A172 (cell line): ENCODE data around the gene CXCR4. TPM values are rescaled to one million over a fixed set of nuclear protein-coding genes. Genes with fewer than 3 reads are reported as not detected.

ENCODE experiments used
- DNase-seq: peaks from one replicate; pipeline ENCODE4 v3.0.0-alpha.2; 2015; ENCODE audit warnings: low spot score
- total RNA-seq: library from RNA; depleted of rRNA; stranded (reverse); fragments of >200 nt; shearing (Covaris generic); gene quantifications from 2 replicates; pipeline ENCODE4 v1.2.3, GENCODE V29; 2014; rRNA removed

The CXCR4 gene
- 2.8 and 4.3 TPM in 2 replicates for total RNA-seq

DNA sequence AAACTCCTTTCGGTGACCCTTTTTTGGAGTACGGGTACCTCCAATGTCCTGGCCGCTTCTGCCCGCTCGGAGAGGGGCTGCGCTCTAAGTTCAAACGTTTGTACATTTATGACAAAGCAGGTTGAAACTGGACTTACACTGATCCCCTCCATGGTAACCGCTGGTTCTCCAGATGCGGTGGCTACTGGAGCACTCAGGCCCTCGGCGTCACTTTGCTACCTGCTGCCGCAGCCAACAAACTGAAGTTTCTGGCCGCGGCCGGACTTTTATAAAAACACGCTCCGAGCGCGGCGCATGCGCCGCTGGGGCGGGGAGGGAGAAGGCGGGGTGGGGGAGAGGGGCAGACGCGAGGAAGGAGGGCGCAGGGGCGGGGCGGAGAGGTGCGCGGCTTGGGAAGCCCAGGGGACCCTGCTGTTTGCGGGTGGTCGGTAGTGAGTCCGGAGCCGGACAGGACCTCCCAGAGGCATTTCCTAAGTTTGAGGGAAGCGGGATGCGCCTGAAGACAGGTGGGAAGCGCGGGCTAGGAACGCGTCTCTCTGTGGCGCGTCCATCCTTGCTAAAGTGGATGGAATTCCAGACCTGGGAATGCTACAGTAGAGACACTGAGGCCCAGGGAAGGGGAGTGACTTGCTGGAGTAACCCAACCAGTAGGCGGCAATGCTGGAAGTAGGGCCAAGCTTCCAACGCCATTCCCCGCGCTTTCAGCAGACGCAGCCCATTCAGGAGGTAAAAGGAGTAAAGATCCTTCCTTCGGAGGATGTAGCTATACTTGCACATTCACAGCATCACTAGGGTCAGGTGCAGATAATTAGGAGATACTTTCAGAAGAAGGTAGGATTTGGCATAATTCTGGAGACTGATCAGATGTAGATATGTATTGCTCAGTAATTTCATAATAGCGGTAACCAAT lies at the start of gene CXCR4:
Gene CXCR4 (minus strand): TSS at position 241 of the 910 bp plus-strand sequence. CDS start 89 bp downstream, at position 152.
- DNase-seq, result peak; percentile 23

DNA sequence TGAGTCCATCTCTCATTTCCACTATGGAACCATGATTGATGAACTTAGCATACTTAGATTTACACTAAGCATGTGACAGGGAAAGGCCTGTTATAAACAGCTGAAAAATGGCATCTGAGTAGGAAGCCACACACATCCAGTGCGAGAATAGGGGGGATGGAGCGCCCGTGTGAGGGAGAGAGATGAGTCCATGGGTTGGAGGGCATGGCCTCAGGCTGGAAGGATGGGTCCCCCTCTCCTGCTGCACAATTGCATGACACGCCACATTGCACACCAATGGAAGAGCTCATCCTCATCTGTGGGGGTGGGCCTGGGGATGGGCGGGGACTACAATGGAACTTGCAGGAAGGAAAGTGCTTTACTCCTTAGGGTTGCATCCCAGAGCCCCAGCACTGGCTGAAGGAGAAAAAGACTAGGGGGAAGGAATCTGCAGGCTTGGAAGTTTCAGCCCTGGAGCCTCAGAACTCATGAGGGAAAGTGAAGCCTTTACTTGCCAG lies 46.4 kb upstream of the CXCR4 start:
- DNase-seq, result no peak

DNA sequence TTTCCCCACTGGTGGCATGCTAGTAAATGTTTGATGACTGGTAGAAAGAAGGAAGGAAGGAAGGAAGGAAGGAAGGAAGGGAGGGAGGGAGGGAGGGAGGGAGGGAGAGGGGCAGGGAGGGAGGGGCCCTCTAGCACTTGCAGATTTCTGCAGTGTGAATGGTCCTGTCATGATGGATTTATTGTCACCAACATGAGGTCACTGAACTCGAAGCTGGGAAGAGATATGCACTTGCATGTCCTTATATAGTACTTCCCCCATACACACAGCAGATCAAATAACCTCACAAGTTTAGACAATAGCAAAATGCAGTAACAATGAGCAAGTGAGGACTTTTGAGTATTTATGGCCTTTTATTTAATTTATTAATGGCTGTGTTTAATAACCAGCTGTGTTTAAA lies 44.5 kb upstream of the CXCR4 start:
- no peak for DNase-seq

DNA sequence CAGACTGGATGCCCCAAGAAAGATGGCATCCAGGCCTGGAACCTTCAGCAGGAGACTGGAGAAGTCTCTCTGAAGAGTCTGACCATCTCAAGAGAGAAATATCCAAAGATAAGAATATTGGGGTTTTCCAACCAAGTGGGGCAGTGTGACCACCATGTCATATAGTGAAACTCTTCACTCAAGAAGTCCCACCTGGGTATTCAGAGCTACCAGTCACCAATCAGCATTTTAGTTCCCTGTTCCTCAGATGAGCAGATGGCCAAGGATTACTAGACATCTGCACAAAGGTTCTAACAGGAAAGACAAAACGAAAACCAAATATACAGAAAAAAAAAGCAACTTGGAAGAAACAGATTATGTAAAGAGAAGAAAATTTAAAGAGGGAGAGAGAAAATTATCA lies 38.5 kb upstream of the CXCR4 start:
- no peak for DNase-seq

DNA sequence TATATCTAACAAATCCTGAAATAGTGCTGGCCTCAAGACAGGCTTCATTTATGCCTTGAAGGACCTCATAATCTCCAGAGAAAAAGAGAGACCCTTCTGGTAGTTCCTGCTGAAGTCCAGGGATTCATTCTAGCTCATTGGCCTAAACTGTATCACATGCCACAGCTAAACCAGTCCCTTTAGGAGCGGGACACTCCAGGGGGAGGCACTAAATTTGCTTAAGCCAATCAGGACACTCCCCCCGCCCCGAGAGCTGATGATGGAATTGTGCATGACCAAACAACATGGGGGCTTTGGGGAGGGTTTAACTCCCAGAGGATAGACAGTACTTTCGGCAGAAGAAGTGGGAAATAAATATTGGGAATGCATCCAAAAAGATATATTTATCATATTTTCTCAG lies 36.4 kb upstream of the CXCR4 start:
- no peak for DNase-seq

DNA sequence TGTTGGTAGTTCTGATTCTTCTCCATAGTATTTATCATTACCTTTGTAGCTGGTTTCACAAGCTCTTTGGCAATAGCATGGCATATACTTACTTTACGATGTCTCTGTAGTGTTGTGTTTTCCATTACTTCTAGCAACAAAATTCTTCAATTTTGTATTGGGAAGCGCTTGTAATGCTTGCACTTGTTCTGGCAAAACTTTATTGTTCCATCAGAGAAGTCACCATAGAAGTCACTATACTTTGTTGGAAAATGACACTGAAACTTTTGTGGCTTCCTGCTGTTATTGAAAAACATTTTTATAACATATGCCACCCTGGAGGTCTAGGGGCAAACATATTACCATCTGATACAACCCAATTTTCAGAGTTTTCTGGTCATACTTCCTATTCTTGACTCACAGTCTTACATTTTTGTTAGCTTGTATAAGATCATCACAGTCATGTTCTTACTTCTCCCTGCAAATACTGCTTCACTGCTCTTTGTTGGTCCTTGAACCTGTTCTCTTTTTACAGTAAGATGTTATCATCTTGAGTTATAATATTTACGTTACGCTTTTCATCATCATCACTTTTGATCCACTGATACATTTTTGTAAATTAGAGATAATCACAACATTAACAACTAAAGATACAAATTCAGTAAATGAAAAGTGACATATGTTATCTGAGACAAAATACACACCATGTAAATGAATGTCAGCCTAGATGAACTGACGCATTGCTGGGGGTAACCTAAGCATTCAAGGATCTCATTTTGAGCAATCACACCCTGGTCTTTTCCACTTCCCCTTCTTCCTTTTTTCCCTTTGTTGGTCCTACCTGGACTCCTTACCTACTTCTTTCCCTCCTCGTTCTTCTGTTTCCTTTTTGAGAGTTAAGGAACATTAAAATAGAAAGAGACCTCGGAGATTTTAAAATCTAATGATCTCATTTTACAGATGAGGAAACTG lies 33.3 kb upstream of the CXCR4 start:
- no peak for DNase-seq

DNA sequence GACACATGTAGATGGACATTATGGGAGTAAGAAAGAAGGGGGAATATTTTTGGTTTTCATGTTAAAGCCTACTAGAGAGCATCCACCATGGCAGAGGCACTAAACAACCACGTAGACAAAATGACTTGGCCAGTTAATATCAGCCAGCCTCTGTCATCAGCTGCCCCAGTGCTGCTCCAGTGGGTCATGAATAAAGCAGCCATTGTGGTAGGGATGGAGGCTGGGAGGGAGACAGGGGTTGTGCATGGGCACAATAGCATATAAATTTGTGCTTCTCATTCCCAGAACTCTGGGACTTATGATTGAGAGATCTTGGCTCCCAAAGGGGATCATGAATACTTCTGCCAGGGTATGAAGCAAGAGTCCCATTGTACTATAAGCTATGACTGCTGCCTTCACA lies 31.1 kb upstream of the CXCR4 start:
- DNase-seq, result no peak

DNA sequence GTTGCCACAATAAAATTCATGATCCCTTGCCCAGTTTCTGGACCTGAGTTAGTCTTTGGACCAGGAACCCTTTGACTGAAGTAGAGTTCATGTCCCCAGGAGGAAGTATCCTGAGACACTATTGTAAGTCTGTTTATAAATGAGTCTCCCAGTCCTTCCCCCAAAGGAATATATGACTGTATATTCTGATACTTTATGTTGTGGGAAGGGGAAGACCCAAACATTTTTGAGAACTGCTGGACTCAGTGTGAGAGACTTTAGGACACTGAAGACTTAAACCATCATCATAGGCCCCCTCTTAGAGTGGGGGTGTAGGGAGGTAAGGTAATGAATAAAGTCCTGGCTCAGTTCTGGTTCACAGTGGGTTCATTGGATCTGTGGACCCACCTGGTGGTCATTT lies 28.6 kb upstream of the CXCR4 start:
- DNase-seq, result no peak

DNA sequence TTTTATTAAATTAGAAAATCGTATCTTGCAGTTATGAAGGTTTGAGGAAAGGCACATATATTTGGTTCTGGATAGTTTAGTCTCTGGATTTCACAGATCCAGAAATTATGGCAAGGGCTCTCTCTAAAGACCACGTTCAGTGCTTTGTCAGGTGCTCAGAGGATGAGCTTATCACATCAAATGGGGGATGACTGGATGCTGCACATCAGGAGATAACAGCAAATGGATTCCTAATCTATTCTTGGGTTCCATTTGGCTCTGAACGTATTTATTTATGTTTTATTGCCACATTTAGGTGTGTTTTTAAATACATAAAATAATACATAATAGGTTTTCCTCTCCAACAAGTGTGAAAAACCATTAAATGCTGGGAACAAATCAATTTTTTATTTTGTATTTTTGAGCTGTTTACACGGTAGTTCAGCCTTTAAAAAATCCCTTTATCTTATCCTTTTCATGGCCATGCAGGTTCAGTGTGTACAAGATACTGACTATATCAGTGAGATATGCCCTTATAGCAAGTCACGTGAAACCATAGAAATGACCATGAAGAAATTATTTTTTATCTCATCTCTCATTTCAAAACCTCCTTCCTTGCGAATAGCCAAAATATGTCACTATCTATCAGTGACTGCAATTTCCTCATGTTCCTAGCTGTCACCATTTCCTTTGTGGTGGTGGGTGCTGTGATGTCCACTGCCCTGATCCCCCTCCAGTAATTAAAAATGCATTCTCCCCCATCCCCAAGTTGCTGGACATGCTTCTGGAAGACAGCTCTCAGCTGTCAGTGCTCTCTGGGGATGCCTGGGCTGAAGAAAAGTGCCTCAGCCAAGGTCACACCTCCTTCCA lies 25.9 kb upstream of the CXCR4 start:
- no peak for DNase-seq

DNA sequence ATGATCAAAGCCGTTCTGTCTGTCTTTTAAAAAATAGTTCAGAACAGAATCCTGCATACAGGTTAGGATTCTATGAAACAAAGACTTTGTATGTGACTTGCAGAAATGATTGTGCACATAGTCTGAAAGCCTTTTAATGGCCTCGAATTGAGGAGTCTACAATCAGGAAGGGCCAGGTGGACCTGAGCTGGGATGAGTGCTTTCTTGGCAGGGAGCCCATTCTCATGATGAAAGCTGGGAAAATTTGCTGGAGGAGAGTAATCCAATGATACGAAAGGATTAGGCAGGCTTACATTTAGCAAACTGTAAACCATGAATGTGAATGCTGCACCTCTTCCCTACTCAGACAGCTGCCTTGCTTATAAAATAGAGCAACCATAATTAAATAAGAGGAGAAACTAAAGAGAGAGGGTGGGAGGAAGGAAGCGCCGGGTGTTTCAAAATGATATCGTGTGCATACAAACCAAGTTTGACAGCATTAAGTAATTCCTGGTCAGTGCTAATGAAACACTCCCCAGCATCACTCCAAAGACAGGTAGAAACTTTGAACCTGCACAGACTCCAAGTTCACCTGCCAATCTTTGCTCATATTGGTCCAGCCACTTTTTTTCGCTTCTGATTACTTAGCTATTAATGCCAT lies 23.7 kb upstream of the CXCR4 start:
- no peak for DNase-seq

DNA sequence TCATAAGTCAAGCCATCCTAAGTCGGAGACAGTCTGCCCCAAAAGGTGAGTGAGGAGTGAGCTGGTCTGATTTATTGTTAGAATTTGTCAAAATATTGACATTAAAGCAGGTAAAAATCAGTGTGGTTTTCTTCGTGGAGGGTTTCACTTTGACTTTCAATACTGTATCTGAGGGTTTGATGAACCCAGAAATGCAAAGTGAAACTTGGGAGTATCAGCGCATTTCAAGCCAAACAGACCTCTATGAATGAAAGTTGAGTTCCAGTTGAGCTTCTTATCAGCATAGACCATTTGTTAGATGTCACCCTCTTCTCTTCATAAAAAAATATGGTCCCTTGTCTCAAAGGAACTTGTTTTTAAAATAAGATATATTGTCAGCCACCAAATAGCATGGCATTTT lies 21.7 kb upstream of the CXCR4 start:
- DNase-seq, result no peak

DNA sequence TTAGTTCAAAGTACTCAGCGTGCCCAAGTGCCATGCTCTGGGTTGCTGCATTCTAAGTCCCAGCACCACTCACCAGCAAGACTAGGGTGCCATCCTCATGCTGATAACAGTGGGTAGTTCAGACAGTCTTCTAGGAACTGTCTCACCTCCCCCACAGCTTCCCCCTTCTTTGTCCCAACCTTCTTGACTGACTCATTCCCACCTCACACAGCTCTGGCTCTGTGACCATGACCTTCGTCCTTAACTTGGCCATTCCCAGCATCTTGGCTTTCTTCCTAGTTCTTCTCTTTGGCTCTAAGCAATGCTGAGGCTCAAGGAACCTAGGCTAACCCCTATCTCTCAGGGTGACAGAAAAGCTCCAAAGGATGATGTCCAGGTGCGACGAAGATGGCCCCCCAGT lies 20.0 kb upstream of the CXCR4 start:
- no peak for DNase-seq

DNA sequence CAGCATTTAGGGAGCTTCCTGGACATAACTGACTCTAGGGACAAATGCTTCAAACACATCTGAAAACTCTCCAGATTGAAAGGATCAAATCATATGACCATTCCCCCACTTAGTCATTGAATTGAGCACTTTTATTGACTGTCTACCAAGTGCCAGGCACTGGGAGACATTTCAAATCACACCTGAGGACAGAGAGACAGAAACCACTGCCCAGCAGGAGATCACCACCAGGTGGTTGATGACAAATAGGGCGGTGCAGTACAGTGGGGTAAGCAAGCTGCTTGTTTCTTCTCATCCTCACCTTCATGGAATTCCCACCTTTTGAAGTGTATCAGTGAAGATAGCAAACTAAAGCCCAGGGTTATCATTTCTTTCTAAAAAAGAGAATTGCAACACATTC lies 19.0 kb upstream of the CXCR4 start:
- DNase-seq, result no peak

DNA sequence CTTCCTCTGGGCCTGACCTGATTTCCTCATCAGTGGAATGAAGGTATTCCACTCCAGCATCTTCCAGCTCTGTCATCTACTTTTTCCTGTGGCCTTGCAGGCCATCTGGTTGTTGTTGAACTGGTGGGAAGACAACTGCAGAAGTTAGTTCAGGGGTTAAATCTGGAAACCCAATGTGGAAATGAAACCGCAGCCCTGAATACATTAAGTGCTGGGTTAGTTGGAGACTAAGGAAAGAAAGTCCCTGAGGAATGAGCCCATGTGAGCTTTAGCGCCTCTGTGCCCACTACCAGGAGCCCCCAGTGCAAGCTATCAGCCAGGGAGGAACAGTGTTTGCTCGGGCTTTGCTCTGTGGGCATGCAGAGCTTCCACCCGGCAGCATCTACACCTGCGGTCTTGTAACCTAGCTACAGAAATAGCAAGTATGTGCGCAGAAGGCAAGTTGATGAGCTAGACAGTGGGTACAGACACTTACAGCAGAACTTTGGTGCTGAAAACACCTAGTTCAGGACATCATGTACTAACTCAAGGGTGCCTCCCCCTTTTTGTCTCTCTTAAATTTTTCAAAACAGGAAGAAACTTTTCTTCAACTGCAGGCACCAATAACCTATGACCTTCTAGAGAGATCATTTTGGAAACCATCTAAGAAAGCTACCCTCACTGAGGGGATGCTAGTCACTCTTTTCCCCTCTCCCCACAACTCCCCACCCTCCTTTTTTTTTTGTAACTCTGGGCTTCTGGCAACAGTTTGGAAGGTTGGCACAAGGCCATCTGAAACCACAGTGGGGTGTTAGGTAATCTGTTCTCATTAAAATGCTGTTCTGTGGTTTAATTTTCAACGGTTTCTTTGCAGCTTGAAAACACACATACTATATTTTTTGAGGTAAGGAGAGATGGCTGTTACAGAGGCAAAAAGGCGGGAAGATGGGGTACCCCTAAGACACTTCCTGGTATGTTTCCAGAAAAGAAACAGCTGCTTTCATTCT lies 18.3 kb upstream of the CXCR4 start:
- DNase-seq, result no peak

DNA sequence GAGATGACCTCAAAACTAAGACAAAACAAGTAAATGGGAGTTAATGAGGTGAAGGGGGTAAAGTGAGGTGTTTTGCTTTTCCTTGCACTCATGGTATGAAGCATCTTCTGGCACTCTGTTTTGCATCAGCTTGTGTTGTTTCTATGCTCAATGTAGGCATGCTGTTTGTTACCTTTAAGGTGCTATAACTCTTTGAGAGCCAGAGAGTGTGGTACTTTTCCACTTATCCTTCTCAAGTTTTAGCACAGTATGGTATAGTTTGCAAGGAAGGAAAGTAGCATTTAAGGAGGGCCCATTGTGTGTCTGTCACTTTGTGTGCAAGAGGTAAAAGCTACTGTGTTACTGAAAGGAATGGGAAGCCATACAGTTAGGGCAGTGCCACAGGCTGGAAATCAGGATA lies 17.5 kb upstream of the CXCR4 start:
- DNase-seq, result no peak

DNA sequence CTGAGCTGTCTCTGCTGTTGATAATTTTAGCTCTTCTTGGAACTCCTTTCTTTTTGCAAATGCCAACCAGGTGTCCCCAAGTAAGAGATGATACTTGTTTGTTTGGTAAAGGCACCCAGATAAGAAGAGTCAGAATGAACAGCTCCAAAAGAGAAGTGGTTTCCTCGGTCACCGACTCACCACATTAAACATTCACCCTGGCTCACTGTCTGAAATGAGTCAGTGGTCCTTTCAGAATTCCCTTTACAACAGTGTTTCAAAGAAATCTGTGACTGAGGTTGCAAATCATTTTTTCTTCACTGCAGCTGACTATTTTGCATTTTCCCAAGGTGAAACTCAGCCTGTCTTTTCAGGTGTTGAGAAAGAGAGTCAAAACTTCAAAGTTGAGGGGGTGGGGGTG lies 16.2 kb upstream of the CXCR4 start:
- DNase-seq, result no peak

DNA sequence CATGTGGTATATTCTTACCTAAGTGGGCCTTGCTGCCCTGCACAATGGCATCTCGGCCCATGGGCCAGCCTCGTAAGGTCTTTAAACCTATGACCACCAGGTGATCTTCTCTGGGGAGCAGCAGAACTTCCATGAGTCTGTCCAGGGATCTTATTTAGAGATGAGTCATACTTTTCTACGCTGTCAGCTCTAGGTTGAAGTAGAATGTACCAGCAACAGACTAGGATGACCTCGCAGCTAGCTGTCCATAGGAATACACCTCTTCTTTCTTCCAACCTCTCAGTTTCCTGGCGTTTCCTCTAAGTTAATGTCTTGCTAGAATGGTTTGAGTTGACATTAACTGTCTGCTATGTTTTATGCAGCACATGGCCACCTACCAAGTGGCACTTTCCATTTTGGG lies 15.6 kb upstream of the CXCR4 start:
- DNase-seq, result no peak

DNA sequence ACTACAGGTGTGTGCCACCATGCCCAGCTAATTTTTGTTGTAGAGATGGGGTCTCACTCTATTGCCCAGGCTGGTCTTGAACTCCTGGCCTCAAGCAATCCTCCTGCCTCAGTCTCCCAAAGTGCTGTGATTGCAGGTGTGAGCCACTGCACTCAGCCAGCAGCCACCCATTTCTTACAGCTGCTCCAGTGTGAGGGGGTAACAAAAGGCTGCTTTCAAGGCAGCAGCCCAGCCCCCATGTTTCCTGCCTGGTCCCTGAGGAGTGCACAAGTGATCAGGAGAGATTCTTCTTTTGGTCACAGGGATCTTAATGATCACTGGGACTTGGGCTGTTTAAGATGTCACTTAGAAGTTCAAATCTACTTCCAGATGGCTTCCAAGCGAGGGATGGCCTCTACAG lies 15.2 kb upstream of the CXCR4 start:
- DNase-seq, result no peak

DNA sequence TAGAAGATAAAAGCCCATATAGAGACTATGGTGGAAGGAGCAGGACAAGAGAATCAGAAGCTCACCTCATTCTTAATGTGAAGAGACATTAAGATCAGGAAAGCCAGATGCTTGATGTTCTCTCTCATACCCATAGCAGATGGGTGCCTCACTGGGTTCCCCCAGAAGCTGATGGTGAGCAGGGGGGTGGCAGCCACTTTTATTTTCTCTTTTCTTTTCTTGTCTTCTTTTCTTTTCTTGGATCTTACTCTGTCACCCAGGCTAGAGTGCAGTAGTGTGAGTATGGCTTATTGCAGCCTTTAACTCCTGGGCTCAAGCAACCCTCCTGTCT lies 14.8 kb upstream of the CXCR4 start:
- DNase-seq, result no peak
